ENCODE measurements around the gene ENTR1.

The ENTR1 gene

DNA sequence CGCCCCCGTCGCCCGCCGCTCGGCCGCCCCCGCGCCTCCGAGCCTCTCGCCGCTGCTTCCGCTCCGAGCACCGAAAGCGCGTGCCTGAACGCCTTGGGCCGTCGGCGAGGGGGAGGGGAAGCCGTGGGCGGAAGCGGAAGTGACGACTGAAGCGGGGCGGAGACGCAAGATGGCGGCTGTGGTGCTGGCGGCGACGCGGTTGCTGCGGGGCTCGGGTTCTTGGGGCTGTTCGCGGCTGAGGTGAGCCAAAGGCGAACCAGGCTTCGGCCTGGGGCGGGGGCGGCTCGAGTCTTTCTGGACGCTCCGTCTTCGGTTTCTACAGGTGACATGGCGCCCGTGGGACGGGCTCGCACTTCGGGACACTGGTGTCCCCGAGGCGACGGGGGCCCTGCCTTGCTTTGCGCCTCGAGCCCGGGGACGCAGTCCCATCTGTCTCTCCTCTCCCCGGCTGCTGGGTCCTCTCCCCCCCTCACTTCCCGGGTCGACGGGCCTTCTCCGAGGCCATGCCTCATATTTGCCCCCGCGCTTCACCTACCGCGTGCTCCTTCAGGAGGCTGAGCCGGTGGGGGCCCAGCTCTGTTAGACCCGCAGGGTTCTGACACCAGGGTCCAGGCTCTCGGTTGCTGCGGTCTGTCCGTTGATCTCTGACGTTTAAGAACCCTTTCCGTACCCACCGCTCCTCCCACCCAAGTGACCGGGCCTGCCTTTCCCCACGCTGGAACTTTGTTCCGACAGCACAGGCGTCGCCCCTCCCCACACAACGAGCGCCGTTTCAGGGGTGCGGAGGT, at the start of gene ENTR1, which contains the start of gene PMPCA:
Gene ENTR1, minus strand, starts transcription at position 115 of the 788 bp plus-strand sequence. CDS start 217 bp downstream, outside the sequence.
Gene PMPCA, plus strand, starts transcription at position 159 of the 788 bp plus-strand sequence. Its CDS starts 11 bp downstream, at position 170.
- in situ Hi-C loops (cut with MboI; ENCODE audit: low pct_unique_long_range_greater_than_20kb, low sequenced_read_pairs) = no loop called here
- DNase-seq = peak; percentile 88

DNA sequence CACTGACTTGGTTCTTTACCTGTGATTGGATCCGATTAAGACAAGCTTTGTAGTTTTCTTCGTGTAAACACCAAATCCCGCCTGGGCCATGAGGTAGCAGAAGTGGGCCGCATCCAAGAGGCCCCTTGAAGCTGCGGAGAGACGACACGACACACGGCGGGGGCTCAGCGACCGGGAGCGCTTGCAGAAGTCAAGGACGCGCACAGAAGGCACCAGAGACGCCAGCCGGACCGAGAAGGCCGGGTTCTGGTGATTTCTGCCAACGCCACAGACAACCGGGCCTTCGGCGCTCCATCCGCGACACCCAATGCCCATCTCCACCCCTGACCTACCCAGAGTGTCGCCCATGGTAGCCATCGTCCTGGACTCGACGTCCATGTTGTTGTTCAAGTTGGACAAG, 49.0 kb upstream of the ENTR1 start:
- DNase-seq = no peak
- in situ Hi-C loops (cut with MboI; ENCODE audit: low pct_unique_long_range_greater_than_20kb, low sequenced_read_pairs) = no loop called here

GRCh38 chr9:136457326-136457725, 46.9 kb upstream of the ENTR1 start:
- DNase-seq = no peak
- in situ Hi-C loops (cut with MboI; ENCODE audit: low pct_unique_long_range_greater_than_20kb, low sequenced_read_pairs) = no loop called here

DNA sequence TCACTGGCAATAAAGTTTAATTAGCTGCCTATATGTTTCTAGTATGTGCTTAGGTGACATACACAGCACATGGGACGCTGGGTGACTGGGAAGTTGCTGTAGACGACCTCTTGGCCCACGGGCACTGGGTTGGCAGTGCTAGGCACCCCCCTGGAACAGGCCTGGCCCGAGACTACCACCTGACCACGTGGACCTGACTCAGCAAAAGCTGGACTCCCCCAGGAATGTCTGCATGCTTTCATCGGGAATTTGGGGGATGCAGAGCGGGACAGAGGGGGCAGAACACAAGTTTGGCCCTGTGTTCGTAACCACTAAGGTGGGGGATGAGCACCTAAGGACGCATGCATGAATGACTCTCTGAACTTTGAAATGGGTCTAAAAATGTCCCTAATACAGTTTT, 45.8 kb upstream of the ENTR1 start:
- no peak for DNase-seq
- in situ Hi-C loops (cut with MboI; ENCODE audit: low pct_unique_long_range_greater_than_20kb, low sequenced_read_pairs) = no loop called here

DNA sequence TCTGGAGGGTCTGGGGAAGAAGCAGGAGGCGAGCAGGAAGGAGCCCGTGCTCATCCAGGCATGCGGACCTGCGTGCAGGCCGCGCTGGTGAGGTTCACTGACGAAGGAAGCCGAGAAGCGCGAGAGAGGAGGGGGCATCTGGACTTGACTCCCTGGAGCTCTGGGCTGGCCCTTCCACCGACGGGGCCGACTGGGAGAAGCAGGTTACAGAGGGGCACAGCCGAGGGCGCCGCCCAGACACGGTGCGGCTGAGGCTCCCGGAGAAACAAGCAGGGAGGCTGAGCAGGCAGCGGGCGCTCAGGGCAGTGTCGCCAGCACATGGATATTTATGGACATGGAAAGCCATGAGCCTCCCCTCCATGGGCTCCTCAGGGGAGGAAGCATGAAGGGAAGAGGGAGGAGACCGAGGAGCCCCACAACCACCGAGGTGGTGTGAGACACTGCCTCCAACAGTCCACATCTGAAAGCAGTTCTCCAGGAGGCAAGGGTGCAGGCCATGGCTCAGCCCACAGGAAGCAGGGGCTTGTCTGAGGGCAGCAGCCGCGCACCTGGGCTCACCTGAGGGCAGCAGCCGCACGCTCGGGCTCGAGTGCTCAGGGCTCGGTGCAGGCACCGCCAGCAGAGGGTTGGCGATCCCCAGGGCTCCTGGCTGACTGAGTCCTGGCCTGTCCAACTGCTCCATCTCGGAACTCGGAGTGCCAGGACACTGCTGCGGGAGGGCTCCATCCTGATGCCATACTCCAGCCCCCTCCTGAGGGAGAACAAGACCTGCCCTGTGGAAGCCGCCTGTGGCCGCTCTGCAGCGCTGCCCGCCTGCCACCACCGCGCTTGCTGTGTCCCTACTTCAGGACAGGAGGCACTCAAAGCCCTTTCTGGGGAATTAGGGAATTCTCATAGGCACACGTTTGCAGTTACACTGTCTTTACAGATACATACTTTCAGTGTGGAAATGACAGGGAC, 44.9 kb upstream of the ENTR1 start:
- in situ Hi-C loops (cut with MboI; ENCODE audit: low pct_unique_long_range_greater_than_20kb, low sequenced_read_pairs) = no loop called here
- no peak for DNase-seq

- in situ Hi-C loops (cut with MboI; ENCODE audit: low pct_unique_long_range_greater_than_20kb, low sequenced_read_pairs) = no loop called here
These were observed 43.8 kb upstream of the ENTR1 start for GRCh38 chr9:136454026-136454796.

DNA sequence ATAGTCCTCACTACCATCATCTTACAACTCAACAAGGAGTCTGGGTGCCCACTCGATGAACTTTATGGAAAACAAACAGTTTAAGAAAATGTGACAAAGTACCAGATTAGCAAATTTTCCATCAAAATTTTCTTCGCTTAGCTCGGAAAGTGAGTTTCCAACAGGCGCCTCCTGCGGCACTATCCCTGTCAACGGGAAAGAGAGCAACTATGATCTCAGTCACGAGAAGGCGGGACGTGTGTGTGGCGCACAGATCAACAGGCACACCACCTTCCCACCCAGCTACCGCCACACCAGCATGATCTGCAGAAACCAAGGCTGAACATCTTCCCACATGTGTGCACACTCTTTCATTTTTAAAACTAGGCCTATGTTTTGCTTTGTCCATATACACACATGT, 42.9 kb upstream of the ENTR1 start:
- no peak for DNase-seq
- in situ Hi-C loops (cut with MboI; ENCODE audit: low pct_unique_long_range_greater_than_20kb, low sequenced_read_pairs) = no loop called here

More at GRCh38 chr9:136454026-136454796, 43.8 kb upstream of the ENTR1 start:
- no peak for DNase-seq

- DNase-seq = no peak
- in situ Hi-C loops (cut with MboI; ENCODE audit: low pct_unique_long_range_greater_than_20kb, low sequenced_read_pairs) = no loop called here
These were observed 40.9 kb upstream of the ENTR1 start for GRCh38 chr9:136451221-136451877.

DNA sequence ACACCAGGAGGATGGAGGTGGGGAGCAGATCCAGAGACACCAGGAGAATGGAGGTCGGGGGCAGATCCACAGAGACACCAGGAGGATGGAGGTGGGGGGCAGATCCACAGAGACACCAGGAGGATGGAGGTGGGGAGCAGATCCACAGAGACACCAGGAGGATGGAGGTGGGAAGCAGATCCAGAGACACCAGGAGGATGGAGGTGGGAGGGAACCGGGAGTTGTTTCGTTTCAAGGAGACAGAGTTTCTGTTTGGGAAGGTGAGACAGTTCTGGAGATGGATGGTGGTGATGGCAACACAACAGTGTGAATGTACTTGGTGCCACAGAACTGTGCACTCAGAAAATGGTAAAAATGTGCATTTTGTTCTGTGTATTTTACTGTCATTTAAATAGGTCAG, 38.2 kb upstream of the ENTR1 start:
- in situ Hi-C loops (cut with MboI; ENCODE audit: low pct_unique_long_range_greater_than_20kb, low sequenced_read_pairs) = no loop called here
- DNase-seq = no peak

DNA sequence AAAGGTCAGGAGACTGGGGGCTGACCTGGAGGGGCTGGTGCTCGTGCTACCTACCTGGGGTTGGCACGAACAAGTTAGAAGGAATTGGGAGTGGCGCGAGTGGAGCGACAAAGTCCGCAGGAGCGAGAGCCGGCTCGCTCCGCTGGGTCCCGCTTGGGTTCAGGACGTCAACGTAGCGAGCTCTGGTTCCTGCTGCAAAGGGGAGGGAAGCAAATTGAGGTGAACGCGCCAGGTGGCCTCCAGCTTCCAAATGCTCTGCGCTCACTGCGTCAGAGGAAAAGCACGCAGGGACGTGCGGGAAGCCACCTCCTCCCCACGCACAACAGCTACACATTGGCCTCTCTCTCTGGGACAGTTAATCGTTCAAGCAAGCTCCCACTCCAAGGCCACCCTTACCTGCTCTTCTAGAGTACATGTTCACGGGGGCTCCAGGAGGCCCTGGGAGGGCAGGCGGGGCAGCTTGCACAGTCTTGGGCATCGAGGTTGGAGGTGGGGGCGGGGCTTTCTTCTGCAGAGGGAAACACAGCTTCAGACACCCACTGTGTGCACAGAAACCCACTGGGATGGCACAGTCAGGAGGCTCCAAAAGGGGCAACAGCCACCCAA, 36.9 kb upstream of the ENTR1 start:
- DNase-seq = no peak
- in situ Hi-C loops (cut with MboI; ENCODE audit: low pct_unique_long_range_greater_than_20kb, low sequenced_read_pairs) = no loop called here

- DNase-seq = no peak
- in situ Hi-C loops (cut with MboI; ENCODE audit: low pct_unique_long_range_greater_than_20kb, low sequenced_read_pairs) = no loop called here
These were observed 35.4 kb upstream of the ENTR1 start for GRCh38 chr9:136445799-136446198.

DNA sequence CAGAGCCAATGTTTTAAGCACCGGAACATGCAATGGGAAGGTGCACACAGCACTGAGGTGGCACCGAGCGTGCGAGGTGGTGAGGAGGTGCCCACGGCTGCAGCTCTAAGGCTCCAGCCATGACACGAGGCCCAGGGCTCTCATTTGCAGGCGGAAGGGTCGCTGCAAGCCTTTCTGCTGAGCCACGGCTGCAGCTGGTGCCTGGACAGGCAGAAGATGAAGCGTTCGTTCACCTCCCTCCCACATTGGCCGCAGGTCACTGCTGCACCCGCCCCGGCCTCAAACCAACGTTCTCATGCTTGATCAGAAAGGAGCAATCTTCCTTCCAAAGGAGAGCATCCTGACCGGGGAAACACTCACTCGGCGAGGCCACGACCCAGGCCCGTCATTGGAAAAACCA, 33.7 kb upstream of the ENTR1 start:
- in situ Hi-C loops (cut with MboI; ENCODE audit: low pct_unique_long_range_greater_than_20kb, low sequenced_read_pairs) = no loop called here

GRCh38 chr9:136443687-136444086, 33.3 kb upstream of the ENTR1 start:
- DNase-seq = no peak
- in situ Hi-C loops (cut with MboI; ENCODE audit: low pct_unique_long_range_greater_than_20kb, low sequenced_read_pairs) = no loop called here

More for the DNA sequence above, 33.7 kb upstream of the ENTR1 start:
- DNase-seq = no peak

DNA sequence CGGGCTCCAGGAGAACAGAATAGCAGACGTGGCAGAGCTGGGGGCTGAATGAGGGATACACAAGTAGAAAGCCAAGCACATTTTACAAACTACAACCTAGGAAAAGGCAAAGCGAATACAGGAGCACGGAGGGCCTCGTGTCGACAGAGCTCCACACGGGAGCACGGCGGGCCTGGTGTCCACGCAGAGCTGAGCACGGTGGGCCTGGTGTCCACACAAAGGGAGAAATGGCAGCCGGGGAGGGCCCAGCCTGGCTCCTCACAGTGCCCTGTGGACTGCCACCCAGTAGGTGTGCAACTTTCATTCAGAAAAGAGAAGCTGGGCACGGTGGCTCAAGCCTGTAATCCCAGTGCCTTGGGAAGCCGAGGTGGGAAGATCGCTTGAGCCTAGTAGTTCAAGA, 32.7 kb upstream of the ENTR1 start:
- no peak for DNase-seq
- in situ Hi-C loops (cut with MboI; ENCODE audit: low pct_unique_long_range_greater_than_20kb, low sequenced_read_pairs) = no loop called here

DNA sequence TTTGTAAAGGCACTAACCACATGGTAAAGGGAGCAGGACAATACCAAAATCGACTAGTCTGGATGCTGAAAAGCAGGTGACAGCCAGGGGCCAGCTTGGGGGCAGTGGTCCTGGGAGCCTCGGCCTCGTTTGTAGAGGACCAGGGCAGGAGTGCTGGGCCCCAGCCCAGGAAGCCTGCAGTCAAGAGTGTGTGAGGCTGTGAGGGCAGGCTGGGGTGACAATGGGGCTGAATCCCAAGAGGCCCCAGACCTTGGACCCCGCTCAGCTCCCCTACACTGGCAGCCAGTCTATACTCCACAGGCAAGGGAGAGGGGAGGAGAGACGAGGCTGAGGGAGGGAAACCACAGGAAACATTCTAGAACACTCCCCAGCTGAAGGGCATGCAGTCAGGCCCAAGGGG, 31.9 kb upstream of the ENTR1 start:
- DNase-seq = no peak
- in situ Hi-C loops (cut with MboI; ENCODE audit: low pct_unique_long_range_greater_than_20kb, low sequenced_read_pairs) = no loop called here

- DNase-seq = no peak
- in situ Hi-C loops (cut with MboI; ENCODE audit: low pct_unique_long_range_greater_than_20kb, low sequenced_read_pairs) = no loop called here
These were observed 31.3 kb upstream of the ENTR1 start for GRCh38 chr9:136441681-136442245.

- in situ Hi-C loops (cut with MboI; ENCODE audit: low pct_unique_long_range_greater_than_20kb, low sequenced_read_pairs) = no loop called here
- no peak for DNase-seq
These were observed 30.8 kb upstream of the ENTR1 start for GRCh38 chr9:136441191-136441680.
